Adipocyte (in vitro differentiated cells): Measurements from ENCODE around the gene CPA4.

Experiments
- DNase-seq: peaks from one replicate; pipeline ENCODE4 v3.0.0-alpha.2; 2015; ENCODE audit warnings: low read depth
- H3K27me3 ChIP-seq: replicated peaks from 2 replicates; pipeline ENCODE4 v1.7.0; 2013; ENCODE audit warnings: mild to moderate bottlenecking, low read length, moderate library complexity; ENCODE audit not compliant: control insufficient read depth, insufficient read depth
- H3K36me3 ChIP-seq: 2 replicates; pipeline ENCODE4 v1.7.0; 2013; ENCODE audit warnings: low read length, mild to moderate bottlenecking, moderate library complexity; ENCODE audit not compliant: control insufficient read depth, insufficient read depth, severe bottlenecking
- H3K4me1 ChIP-seq: 2 replicates; pipeline ENCODE4 v1.7.0; 2013; ENCODE audit warnings: mild to moderate bottlenecking, low read length, moderate library complexity; ENCODE audit not compliant: control insufficient read depth, insufficient read depth
- H3K4me3 ChIP-seq: 2 replicates; pipeline ENCODE4 v1.7.0; 2013; ENCODE audit warnings: mild to moderate bottlenecking, low read length, moderate library complexity
- H3K9ac ChIP-seq: 2 replicates; pipeline ENCODE4 v1.7.0; 2013; ENCODE audit warnings: mild to moderate bottlenecking, low read length, moderate library complexity
- H3K9me3 ChIP-seq: 2 replicates; pipeline ENCODE4 v1.7.0; 2013; ENCODE audit warnings: mild to moderate bottlenecking, low read length, moderate library complexity; ENCODE audit not compliant: control insufficient read depth

Gene CPA4

GRCh38 chr7:130349911-130350782, 57.2 kb downstream of the CPA4 start:
- Histone ChIP-seq H3K4me1 (peaks cover 39% of the 10 kb centered on the region), H3K36me3 (no peaks in the 10 kb centered on the region), H3K27me3 (no peaks in the 10 kb centered on the region), H3K4me3 (no peak overlapping the region), H3K9ac (no peak overlapping the region), H3K9me3 (no peaks in the 10 kb centered on the region)
- DNase-seq: peak; percentile 16

- Histone ChIP-seq H3K4me3 (no peak overlapping the region), H3K27me3 (no peaks in the 10 kb centered on the region), H3K36me3 (no peaks in the 10 kb centered on the region), H3K9ac (no peak overlapping the region), H3K4me1 (peaks cover 47% of the 10 kb centered on the region), H3K9me3 (no peaks in the 10 kb centered on the region)
- no peak for DNase-seq
Measured at GRCh38 chr7:130350945-130351790, 58.2 kb downstream of the CPA4 start.

- Histone ChIP-seq H3K27me3 (no peaks in the 10 kb centered on the region), H3K9me3 (no peaks in the 10 kb centered on the region), H3K4me3 (no peak overlapping the region), H3K36me3 (no peaks in the 10 kb centered on the region), H3K9ac (peak overlapping the region; percentile 66), H3K4me1 (peaks cover 51% of the 10 kb centered on the region)
- DNase-seq: no peak
Measured at GRCh38 chr7:130351791-130352090, 58.8 kb downstream of the CPA4 start.

GRCh38 chr7:130352194-130353074, 59.5 kb downstream of the CPA4 start:
- peak; percentile 84 for DNase-seq
- peak overlapping the region; percentile 66 for H3K9ac ChIP-seq
- H3K9me3 ChIP-seq: no peaks in the 10 kb centered on the region
- H3K4me3 ChIP-seq: peak overlapping the region; percentile 43
- no peaks in the 10 kb centered on the region for H3K27me3 ChIP-seq
- H3K36me3 ChIP-seq: no peaks in the 10 kb centered on the region
- H3K4me1 ChIP-seq: peaks cover 58% of the 10 kb centered on the region

GRCh38 chr7:130353196-130353595, 60.2 kb downstream of the CPA4 start:
- Histone ChIP-seq H3K4me1 (peaks cover 62% of the 10 kb centered on the region), H3K9ac (peak overlapping the region; percentile 66), H3K4me3 (no peak overlapping the region), H3K27me3 (no peaks in the 10 kb centered on the region), H3K9me3 (no peaks in the 10 kb centered on the region), H3K36me3 (no peaks in the 10 kb centered on the region)
- no peak for DNase-seq

GRCh38 chr7:130356121-130356875, 63.3 kb downstream of the CPA4 start:
- H3K4me1 ChIP-seq: peaks cover 48% of the 10 kb centered on the region
- DNase-seq: peak; percentile 91
- peaks cover 23% of the 10 kb centered on the region for H3K9me3 ChIP-seq
- H3K27me3 ChIP-seq: no peaks in the 10 kb centered on the region
- peak overlapping the region; percentile 37 for H3K4me3 ChIP-seq
- no peaks in the 10 kb centered on the region for H3K36me3 ChIP-seq
- peak overlapping the region; percentile 78 for H3K9ac ChIP-seq

- Histone ChIP-seq H3K36me3 (no peaks in the 10 kb centered on the region), H3K4me3 (peak overlapping the region; percentile 37), H3K9me3 (peaks cover 23% of the 10 kb centered on the region), H3K27me3 (no peaks in the 10 kb centered on the region), H3K9ac (peak overlapping the region; percentile 78), H3K4me1 (peaks cover 41% of the 10 kb centered on the region)
- peak; percentile 83 for DNase-seq
Measured at GRCh38 chr7:130356876-130357611, 64.1 kb downstream of the CPA4 start.

- no peak for DNase-seq
- no peak overlapping the region for H3K4me3 ChIP-seq
- H3K4me1 ChIP-seq: peaks cover 33% of the 10 kb centered on the region
- H3K36me3 ChIP-seq: no peaks in the 10 kb centered on the region
- no peak overlapping the region for H3K9ac ChIP-seq
- H3K27me3 ChIP-seq: no peaks in the 10 kb centered on the region
- H3K9me3 ChIP-seq: peaks cover 23% of the 10 kb centered on the region
Measured at GRCh38 chr7:130358471-130358870, 65.5 kb downstream of the CPA4 start.

- peaks cover 38% of the 10 kb centered on the region for H3K4me1 ChIP-seq
Measured at GRCh38 chr7:130359276-130359857, 66.4 kb downstream of the CPA4 start.

GRCh38 chr7:130360518-130360917, 67.6 kb downstream of the CPA4 start:
- peaks cover 43% of the 10 kb centered on the region for H3K4me1 ChIP-seq
- DNase-seq: no peak
- H3K9ac ChIP-seq: no peak overlapping the region
- no peaks in the 10 kb centered on the region for H3K36me3 ChIP-seq
- no peak overlapping the region for H3K4me3 ChIP-seq
- peaks cover 23% of the 10 kb centered on the region for H3K9me3 ChIP-seq
- H3K27me3 ChIP-seq: no peaks in the 10 kb centered on the region

More at GRCh38 chr7:130359276-130359857, 66.4 kb downstream of the CPA4 start:
- Histone ChIP-seq H3K27me3 (no peaks in the 10 kb centered on the region), H3K9ac (no peak overlapping the region), H3K4me3 (no peak overlapping the region), H3K9me3 (peaks cover 23% of the 10 kb centered on the region), H3K36me3 (no peaks in the 10 kb centered on the region)
- no peak for DNase-seq
